Measurements from ENCODE around the gene ACTR8.

GRCh38 chr3:53836084-53836872, 45.7 kb downstream of the ACTR8 start:
- TF ChIP-seq, protein P1, sequence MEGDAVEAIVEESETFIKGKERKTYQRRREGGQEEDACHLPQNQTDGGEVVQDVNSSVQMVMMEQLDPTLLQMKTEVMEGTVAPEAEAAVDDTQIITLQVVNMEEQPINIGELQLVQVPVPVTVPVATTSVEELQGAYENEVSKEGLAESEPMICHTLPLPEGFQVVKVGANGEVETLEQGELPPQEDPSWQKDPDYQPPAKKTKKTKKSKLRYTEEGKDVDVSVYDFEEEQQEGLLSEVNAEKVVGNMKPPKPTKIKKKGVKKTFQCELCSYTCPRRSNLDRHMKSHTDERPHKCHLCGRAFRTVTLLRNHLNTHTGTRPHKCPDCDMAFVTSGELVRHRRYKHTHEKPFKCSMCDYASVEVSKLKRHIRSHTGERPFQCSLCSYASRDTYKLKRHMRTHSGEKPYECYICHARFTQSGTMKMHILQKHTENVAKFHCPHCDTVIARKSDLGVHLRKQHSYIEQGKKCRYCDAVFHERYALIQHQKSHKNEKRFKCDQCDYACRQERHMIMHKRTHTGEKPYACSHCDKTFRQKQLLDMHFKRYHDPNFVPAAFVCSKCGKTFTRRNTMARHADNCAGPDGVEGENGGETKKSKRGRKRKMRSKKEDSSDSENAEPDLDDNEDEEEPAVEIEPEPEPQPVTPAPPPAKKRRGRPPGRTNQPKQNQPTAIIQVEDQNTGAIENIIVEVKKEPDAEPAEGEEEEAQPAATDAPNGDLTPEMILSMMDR (IDR thresholded peaks at IDR 0.05; ENCODE audit: low read length): no peak
- no peak for TF ChIP-seq EZH2 (optimal IDR thresholded peaks at IDR 0.05; ENCODE audit: low read depth, low read length)

All from MM.1S (cell line).